Brain microvascular endothelial cell (primary cell): Measurements from ENCODE around the gene NAXE.
"Not testable (repeated sequence)": the region's sequence is repeated elsewhere in the genome, so short reads cannot be mapped to it uniquely, and the experiment has no call there.

ENCODE experiments used
- DNase-seq: peaks from one replicate; pipeline ENCODE4 v3.0.0-alpha.2; 2020
- H3K27ac ChIP-seq: fragments of 250-450 bp; sonication (Bioruptor Pico); 2 replicates; pipeline ENCODE4 v1.5.1; 2020; ENCODE audit warnings: mild to moderate bottlenecking, moderate library complexity
- H3K27me3 ChIP-seq: fragments of 250-450 bp; sonication (Bioruptor Pico); replicated peaks from 2 replicates; pipeline ENCODE4 v1.5.1; 2020; ENCODE audit warnings: mild to moderate bottlenecking
- H3K36me3 ChIP-seq: fragments of 250-450 bp; sonication (Bioruptor Pico); replicated peaks from 2 replicates; pipeline ENCODE4 v1.5.1; 2020; ENCODE audit warnings: mild to moderate bottlenecking
- H3K4me3 ChIP-seq: 2 replicates; pipeline ENCODE4 v1.5.1; 2011; ENCODE audit warnings: low read depth, mild to moderate bottlenecking, control low read depth, low read length, moderate library complexity
- CTCF ChIP-seq: IDR thresholded peaks from 2 replicates; pipeline ENCODE4 v1.5.1; 2011; ENCODE audit warnings: low read depth, mild to moderate bottlenecking, moderate library complexity, low read length, control low read depth, inconsistent platforms; ENCODE audit errors: missing control alignments
- in situ Hi-C: cut with HindIII; loops from 2 replicates; pipeline ENCODE4 v1.10.0; 2017; ENCODE audit warnings: low sequenced_read_pairs, low pct_ligation_motif_present

NAXE gene

GRCh38 chr1:156601122-156601830, 9.7 kb downstream of the NAXE start, which contains the start of gene GPATCH4:
GPATCH4 (minus strand) TSS chr1:156601479.
- DNase-seq = peak; percentile 94
- H3K4me3 ChIP-seq = peak within 1 kb of the TSS; percentile 89

GRCh38 chr1:156601892-156602291, 10.3 kb downstream of the NAXE start:
- H3K27ac ChIP-seq = no peak overlapping the region
- no peak for TF ChIP-seq CTCF
- H3K4me3 ChIP-seq = peak overlapping the region; percentile 89
- H3K27me3 ChIP-seq = no peaks in the 10 kb centered on the region
- DNase-seq = no peak
- in situ Hi-C loops = no loop called here
- H3K36me3 ChIP-seq = peaks cover 21% of the 10 kb centered on the region

More at GRCh38 chr1:156601122-156601830, 9.7 kb downstream of the NAXE start, which contains the start of gene GPATCH4:
- TF ChIP-seq CTCF = no peak
- in situ Hi-C loops = no loop called here
- no peaks in the 10 kb centered on the region for H3K27me3 ChIP-seq
- peak within 1 kb of the TSS; percentile 41 for H3K27ac ChIP-seq
- H3K36me3 ChIP-seq = peaks cover 25% of the 10 kb centered on the region

- in situ Hi-C loops = no loop called here
- no peak for DNase-seq
- Histone ChIP-seq H3K4me3 (no peak overlapping the region), H3K27me3 (no peaks in the 10 kb centered on the region), H3K27ac (no peak overlapping the region), H3K36me3 (peaks cover 14% of the 10 kb centered on the region)
- peak; percentile 54 for TF ChIP-seq CTCF
Measured at GRCh38 chr1:156602557-156602993, 11.0 kb downstream of the NAXE start.

- H3K36me3 ChIP-seq, H3K4me3 ChIP-seq, in situ Hi-C loops, H3K27me3 ChIP-seq, H3K27ac ChIP-seq, DNase-seq: not testable (repeated sequence)
Measured at GRCh38 chr1:156607344-156607743, 15.8 kb downstream of the NAXE start.

- peak; percentile 69 for DNase-seq
- Histone ChIP-seq H3K27ac (no peak overlapping the region), H3K27me3 (no peaks in the 10 kb centered on the region), H3K4me3 (no peak overlapping the region), H3K36me3 (no peaks in the 10 kb centered on the region)
- in situ Hi-C loops = no loop called here
- peak; percentile 87 for TF ChIP-seq CTCF
Measured at GRCh38 chr1:156608036-156608674, 16.6 kb downstream of the NAXE start.

GRCh38 chr1:156608981-156609380, 17.4 kb downstream of the NAXE start:
- in situ Hi-C loops = no loop called here
- Histone ChIP-seq H3K27me3 (no peaks in the 10 kb centered on the region), H3K27ac (no peak overlapping the region), H3K4me3 (no peak overlapping the region), H3K36me3 (no peaks in the 10 kb centered on the region)
- DNase-seq = no peak
- TF ChIP-seq CTCF = peak; percentile 80

- DNase-seq, H3K4me3 ChIP-seq, H3K36me3 ChIP-seq, in situ Hi-C loops, H3K27ac ChIP-seq, H3K27me3 ChIP-seq: not testable (repeated sequence)
Measured at GRCh38 chr1:156610072-156610471, 18.5 kb downstream of the NAXE start.
